Peyer's patch (tissue), 4 donors: ENCODE results near the gene AFDN.

Experiments
- POLR2A ChIP-seq, 2 donors: fragments of 450-650 bp; IDR thresholded peaks; one replicate each; pipeline ENCODE4 v1.5.1; 2017; ENCODE audit warnings: antibody characterized with exemption in 2 of 2, mild to moderate bottlenecking in 2 of 2, moderate library complexity in 2 of 2
- TF ChIP-seq, protein P1 (sequence below), 6 experiments: fragments of 450-650 bp in 4 of 6; fragments of 200-600 bp in 2 of 6; sonication (generic) in 1 of 6; IDR thresholded peaks; one replicate each; pipeline ENCODE4 v1.5.1; 2017 to 2019; ENCODE audit warnings: antibody characterized with exemption in 6 of 6, mild to moderate bottlenecking in 3 of 6, moderate library complexity in 1 of 6

- TF ChIP-seq, protein P1, sequence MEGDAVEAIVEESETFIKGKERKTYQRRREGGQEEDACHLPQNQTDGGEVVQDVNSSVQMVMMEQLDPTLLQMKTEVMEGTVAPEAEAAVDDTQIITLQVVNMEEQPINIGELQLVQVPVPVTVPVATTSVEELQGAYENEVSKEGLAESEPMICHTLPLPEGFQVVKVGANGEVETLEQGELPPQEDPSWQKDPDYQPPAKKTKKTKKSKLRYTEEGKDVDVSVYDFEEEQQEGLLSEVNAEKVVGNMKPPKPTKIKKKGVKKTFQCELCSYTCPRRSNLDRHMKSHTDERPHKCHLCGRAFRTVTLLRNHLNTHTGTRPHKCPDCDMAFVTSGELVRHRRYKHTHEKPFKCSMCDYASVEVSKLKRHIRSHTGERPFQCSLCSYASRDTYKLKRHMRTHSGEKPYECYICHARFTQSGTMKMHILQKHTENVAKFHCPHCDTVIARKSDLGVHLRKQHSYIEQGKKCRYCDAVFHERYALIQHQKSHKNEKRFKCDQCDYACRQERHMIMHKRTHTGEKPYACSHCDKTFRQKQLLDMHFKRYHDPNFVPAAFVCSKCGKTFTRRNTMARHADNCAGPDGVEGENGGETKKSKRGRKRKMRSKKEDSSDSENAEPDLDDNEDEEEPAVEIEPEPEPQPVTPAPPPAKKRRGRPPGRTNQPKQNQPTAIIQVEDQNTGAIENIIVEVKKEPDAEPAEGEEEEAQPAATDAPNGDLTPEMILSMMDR (IDR thresholded peaks at IDR 0.05), result no peak
- TF ChIP-seq POLR2A (IDR thresholded peaks at IDR 0.05), result no peak
These were observed 14.6 kb upstream of the AFDN start for GRCh38 chr6:167812088-167812487.
